ENCODE measurements around the gene CRIM1. TPM values are rescaled to one million over a fixed set of nuclear protein-coding genes. Genes with fewer than 3 reads are reported as not detected.

The CRIM1 gene
- total and polyA plus RNA-seq, 4 donors, result 24.3 to 119 (median 58.4) TPM

DNA sequence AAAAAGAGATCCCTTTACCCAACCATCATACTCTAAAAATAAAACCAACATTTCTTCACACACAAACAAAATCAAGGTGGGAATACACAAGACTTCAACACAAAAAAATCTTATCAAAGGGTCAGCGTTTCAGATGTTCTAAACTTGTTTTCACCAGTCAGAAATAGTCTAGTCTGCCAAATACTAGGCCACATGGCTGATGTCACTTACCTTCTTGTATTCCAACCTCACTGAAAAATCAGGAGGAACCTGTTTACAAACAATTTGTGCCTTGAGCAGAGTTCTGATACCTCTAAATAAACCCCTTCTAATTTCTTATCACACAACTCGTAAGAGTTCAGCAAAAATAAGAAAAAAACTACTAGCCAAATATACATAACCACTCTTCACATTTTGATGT lies 222.3 kb downstream of the CRIM1 start:
- ATAC-seq (ENCODE audit: insufficient read depth, low FRiP score) (no peak), DNase-seq (no peak)
- peaks cover 0 to 2% (median 0%) of the 10 kb centered on the region in 5 donors for H3K4me1 ChIP-seq (ENCODE audit: control insufficient read depth in 5 of 5, insufficient read depth in 5 of 5, low read length in 5 of 5)
- no peak overlapping the region for H3K27ac ChIP-seq (ENCODE audit: low read depth in 1 of 2, low read length in 1 of 2)
- no peaks in the 10 kb centered on the region for H3K27me3 ChIP-seq (ENCODE audit: control insufficient read depth in 3 of 3, insufficient read depth in 3 of 3, low read length in 2 of 3)
- 72 to 82% methylated on average over 2 of the region's 2 CpGs for WGBS, 2 donors
- TF ChIP-seq, protein P1, sequence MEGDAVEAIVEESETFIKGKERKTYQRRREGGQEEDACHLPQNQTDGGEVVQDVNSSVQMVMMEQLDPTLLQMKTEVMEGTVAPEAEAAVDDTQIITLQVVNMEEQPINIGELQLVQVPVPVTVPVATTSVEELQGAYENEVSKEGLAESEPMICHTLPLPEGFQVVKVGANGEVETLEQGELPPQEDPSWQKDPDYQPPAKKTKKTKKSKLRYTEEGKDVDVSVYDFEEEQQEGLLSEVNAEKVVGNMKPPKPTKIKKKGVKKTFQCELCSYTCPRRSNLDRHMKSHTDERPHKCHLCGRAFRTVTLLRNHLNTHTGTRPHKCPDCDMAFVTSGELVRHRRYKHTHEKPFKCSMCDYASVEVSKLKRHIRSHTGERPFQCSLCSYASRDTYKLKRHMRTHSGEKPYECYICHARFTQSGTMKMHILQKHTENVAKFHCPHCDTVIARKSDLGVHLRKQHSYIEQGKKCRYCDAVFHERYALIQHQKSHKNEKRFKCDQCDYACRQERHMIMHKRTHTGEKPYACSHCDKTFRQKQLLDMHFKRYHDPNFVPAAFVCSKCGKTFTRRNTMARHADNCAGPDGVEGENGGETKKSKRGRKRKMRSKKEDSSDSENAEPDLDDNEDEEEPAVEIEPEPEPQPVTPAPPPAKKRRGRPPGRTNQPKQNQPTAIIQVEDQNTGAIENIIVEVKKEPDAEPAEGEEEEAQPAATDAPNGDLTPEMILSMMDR (IDR thresholded peaks at IDR 0.05; ENCODE audit: control extremely low read depth, extremely low read depth), result no peak
- no peak overlapping the region for H3K4me3 ChIP-seq
- H3K9me3 ChIP-seq (ENCODE audit: control insufficient read depth in 4 of 4, insufficient read depth in 3 of 4, low read length in 3 of 4), result no peaks in the 10 kb centered on the region
- peaks cover 15 to 37% (median 19%) of the 10 kb centered on the region in 4 donors for H3K36me3 ChIP-seq (ENCODE audit: control insufficient read depth in 4 of 4, insufficient read depth in 4 of 4, low read length in 4 of 4)
- H3K9ac ChIP-seq (ENCODE audit: insufficient read depth in 1 of 2, low read length in 2 of 2), result no peak overlapping the region

- Histone ChIP-seq H3K4me3 (no peak overlapping the region), H3K27ac (ENCODE audit: low read depth in 1 of 2, low read length in 1 of 2) (peak overlapping the region in 1 of 2 donors; percentile 77)
- WGBS, 2 donors, result 72 to 81% methylated on average over 10 of the region's 10 CpGs
These were observed 223.0 kb downstream of the CRIM1 start for GRCh38 chr2:36578343-36579296.

DNA sequence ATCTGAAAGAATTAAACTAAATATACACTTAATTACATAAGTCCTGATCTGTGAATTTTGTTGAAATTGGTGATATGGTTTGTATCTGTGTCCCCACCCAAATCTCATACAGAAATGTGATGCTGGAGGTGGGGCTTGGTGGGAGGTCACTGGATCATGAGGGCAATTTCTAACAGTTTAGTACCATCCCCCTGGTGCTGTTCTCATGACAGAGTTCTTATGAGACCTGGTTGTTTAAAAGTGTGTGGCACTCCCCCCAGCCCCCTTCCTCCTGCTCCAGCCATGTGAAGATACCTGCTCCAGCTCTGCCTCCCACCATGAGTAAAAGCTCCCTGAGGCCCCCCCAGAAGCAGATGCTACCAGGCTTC lies 223.7 kb downstream of the CRIM1 start:
- TF ChIP-seq, protein P1 (IDR thresholded peaks at IDR 0.05; ENCODE audit: control extremely low read depth, extremely low read depth), result no peak
- ATAC-seq (ENCODE audit: insufficient read depth, low FRiP score) (no peak), DNase-seq (no peak)
- Histone ChIP-seq H3K9me3 (ENCODE audit: control insufficient read depth in 4 of 4, insufficient read depth in 3 of 4, low read length in 3 of 4) (no peaks in the 10 kb centered on the region), H3K27me3 (ENCODE audit: control insufficient read depth in 3 of 3, insufficient read depth in 3 of 3, low read length in 2 of 3) (no peaks in the 10 kb centered on the region), H3K27ac (ENCODE audit: low read depth in 1 of 2, low read length in 1 of 2) (no peak overlapping the region), H3K9ac (ENCODE audit: insufficient read depth in 1 of 2, low read length in 2 of 2) (no peak overlapping the region), H3K4me1 (ENCODE audit: control insufficient read depth in 5 of 5, insufficient read depth in 5 of 5, low read length in 5 of 5) (peaks cover 0 to 4% (median 0%) of the 10 kb centered on the region in 5 donors), H3K36me3 (ENCODE audit: control insufficient read depth in 4 of 4, insufficient read depth in 4 of 4, low read length in 4 of 4) (peaks cover 18 to 37% (median 26%) of the 10 kb centered on the region in 4 donors), H3K4me3 (no peak overlapping the region)

More at GRCh38 chr2:36578343-36579296, 223.0 kb downstream of the CRIM1 start:
- Histone ChIP-seq H3K9ac (ENCODE audit: insufficient read depth in 1 of 2, low read length in 2 of 2) (peak overlapping the region in 1 of 2 donors; percentile 8), H3K9me3 (ENCODE audit: control insufficient read depth in 4 of 4, insufficient read depth in 3 of 4, low read length in 3 of 4) (no peaks in the 10 kb centered on the region), H3K27me3 (ENCODE audit: control insufficient read depth in 3 of 3, insufficient read depth in 3 of 3, low read length in 2 of 3) (no peaks in the 10 kb centered on the region), H3K4me1 (ENCODE audit: control insufficient read depth in 5 of 5, insufficient read depth in 5 of 5, low read length in 5 of 5) (peaks cover 0 to 2% (median 0%) of the 10 kb centered on the region in 5 donors), H3K36me3 (ENCODE audit: control insufficient read depth in 4 of 4, insufficient read depth in 4 of 4, low read length in 4 of 4) (peaks cover 15 to 37% (median 22%) of the 10 kb centered on the region in 4 donors)
- ATAC-seq (ENCODE audit: insufficient read depth, low FRiP score), result peak; percentile 60
- peak in 2 of 3 donors; percentile 49 to 59 for DNase-seq
- TF ChIP-seq, protein P1 (IDR thresholded peaks at IDR 0.05; ENCODE audit: control extremely low read depth, extremely low read depth), result no peak

Data from lung (tissue), 12 donors.